NB4 (cell line): ENCODE results near the gene LRRC4C.

Source experiments
- DNase-seq: peaks from one replicate; pipeline ENCODE4 v3.0.0; 2010; ENCODE audit warnings: low read depth
- H3K4me3 ChIP-seq: one replicate; pipeline ENCODE4 v1.5.1; 2011; ENCODE audit warnings: mild to moderate bottlenecking, low read depth, low read length, moderate library complexity
- CTCF ChIP-seq: IDR thresholded peaks from one replicate; pipeline ENCODE4 v1.5.1; 2012; ENCODE audit warnings: low read depth, low read length
- MAX ChIP-seq: IDR thresholded peaks from 2 replicates; pipeline ENCODE4 v1.6.1; 2011; ENCODE audit warnings: low read depth, low read length
- MYC ChIP-seq: IDR thresholded peaks from 2 replicates; pipeline ENCODE4 v1.6.1; 2011; ENCODE audit warnings: low read depth, low read length
- POLR2A ChIP-seq: IDR thresholded peaks from 2 replicates; pipeline ENCODE4 v1.6.1; 2011; ENCODE audit warnings: mild to moderate bottlenecking; ENCODE audit not compliant: insufficient read length; ENCODE audit errors: extremely low read depth

LRRC4C gene

GRCh38 chr11:40689823-40690222, 769.6 kb downstream of the LRRC4C start:
- no peak for TF ChIP-seq MYC
- TF ChIP-seq CTCF: no peak
- TF ChIP-seq MAX: no peak
- DNase-seq: no peak
- no peak overlapping the region for H3K4me3 ChIP-seq

GRCh38 chr11:40688369-40688768, 771.1 kb downstream of the LRRC4C start:
- no peak overlapping the region for H3K4me3 ChIP-seq
- DNase-seq: no peak
- TF ChIP-seq POLR2A (no peak), MYC (no peak), CTCF (no peak), MAX (no peak)

GRCh38 chr11:40686765-40687164, 772.7 kb downstream of the LRRC4C start:
- no peak for TF ChIP-seq POLR2A
- TF ChIP-seq MYC: no peak
- TF ChIP-seq MAX: no peak
- no peak for TF ChIP-seq CTCF
- no peak for DNase-seq
- no peak overlapping the region for H3K4me3 ChIP-seq

- DNase-seq: no peak
- no peak overlapping the region for H3K4me3 ChIP-seq
- TF ChIP-seq CTCF (no peak), POLR2A (no peak), MYC (no peak), MAX (no peak)
These were observed 776.4 kb downstream of the LRRC4C start for GRCh38 chr11:40683010-40683409.

GRCh38 chr11:40679276-40679675, 780.2 kb downstream of the LRRC4C start:
- H3K4me3 ChIP-seq: no peak overlapping the region
- TF ChIP-seq CTCF (no peak), MYC (no peak), POLR2A (no peak), MAX (no peak)
- no peak for DNase-seq

GRCh38 chr11:40647295-40647694, 812.2 kb downstream of the LRRC4C start:
- no peak for DNase-seq
- no peak for TF ChIP-seq MAX
- TF ChIP-seq CTCF: no peak
- no peak for TF ChIP-seq MYC
- TF ChIP-seq POLR2A: no peak
- H3K4me3 ChIP-seq: no peak overlapping the region
